Natural killer cell (primary cell): ENCODE results near the gene CEP41. TPM values are rescaled to one million over a fixed set of nuclear protein-coding genes. Genes with fewer than 3 reads are reported as not detected.

Experiments used
- ATAC-seq, 3 donors: fragments of 150-1000 bp in 2 of 3; fragments of 200-7000 bp in 1 of 3; cut with Tn5 transposase; 1 replicate in 1 of 3; 2 replicates in 2 of 3; pipeline ENCODE4 v1.10.0; 2021; ENCODE audit warnings: mild to moderate bottlenecking in 2 of 3, moderate library complexity in 2 of 3
- DNase-seq, 2 donors: peaks; one replicate each; pipeline versions ENCODE4 v3.0.0 to v3.0.0-alpha.2; 2013 to 2021; ENCODE audit warnings: mixed read lengths in 1 of 2
- H3K27ac ChIP-seq: one replicate; pipeline ENCODE4 v1.5.1; 2013; ENCODE audit warnings: mild to moderate bottlenecking, low read length
- H3K27me3 ChIP-seq: one replicate; pipeline ENCODE4 v1.6.1; 2013; ENCODE audit warnings: low read length; ENCODE audit not compliant: control insufficient read depth, insufficient read depth
- H3K36me3 ChIP-seq: one replicate; pipeline ENCODE4 v1.6.1; 2013; ENCODE audit warnings: low read length; ENCODE audit not compliant: control insufficient read depth, insufficient read depth
- H3K4me1 ChIP-seq: one replicate; pipeline ENCODE4 v1.6.1; 2013; ENCODE audit warnings: low read length; ENCODE audit not compliant: control insufficient read depth, insufficient read depth
- H3K4me3 ChIP-seq: one replicate; pipeline ENCODE4 v1.5.1; 2013; ENCODE audit warnings: low read length
- H3K9me3 ChIP-seq: one replicate; pipeline ENCODE4 v1.6.1; 2013; ENCODE audit warnings: low read length; ENCODE audit not compliant: control insufficient read depth, insufficient read depth
- H3K27ac Mint-ChIP-seq, 2 donors: one replicate each; pipeline ENCODE4 v1.8.0; 2022; ENCODE audit warnings: mild to moderate bottlenecking in 2 of 2, mixed read lengths in 2 of 2, moderate library complexity in 1 of 2
- H3K27me3 Mint-ChIP-seq, 2 donors: one replicate each; pipeline ENCODE4 v1.8.0; 2022; ENCODE audit warnings: low read depth in 2 of 2, mixed read lengths in 2 of 2
- H3K36me3 Mint-ChIP-seq: one replicate; pipeline ENCODE4 v1.8.0; 2022; ENCODE audit warnings: mixed read lengths
- H3K4me1 Mint-ChIP-seq, 2 donors: one replicate each; pipeline ENCODE4 v1.8.0; 2022; ENCODE audit warnings: mixed read lengths in 2 of 2
- H3K4me3 Mint-ChIP-seq: one replicate; pipeline ENCODE4 v1.8.0; 2022; ENCODE audit warnings: mild to moderate bottlenecking, moderate library complexity, mixed read lengths
- H3K9me3 Mint-ChIP-seq, 2 donors: one replicate each; pipeline ENCODE4 v1.8.0; 2022; ENCODE audit warnings: mixed read lengths in 2 of 2
- CTCF ChIP-seq: fragments of 200-600 bp; IDR thresholded peaks from one replicate; pipeline ENCODE4 v1.8.0; 2022; ENCODE audit warnings: antibody characterized with exemption
- WGBS: methylation state at CpG from one replicate; pipeline ENCODE4 v1.1.7; 2013; ENCODE audit warnings: missing lambda C conversion rate; ENCODE audit not compliant: insufficient coverage; 5-methylcytosine and 5-hydroxymethylcytosine counted together
- intact Hi-C: fragments of 100-400 bp; cut with micrococcal nuclease; formaldehyde crosslinking; loops from one replicate; pipeline ENCODE4 v1.14.2; 2022
- total RNA-seq, 4 donors: library from RNA; stranded (reverse); fragments of 120-200 nt in 1 of 4; gene quantifications; one replicate each; pipeline versions ENCODE4 v1.2.3 to v1.2.4, GENCODE V29; 2013 to 2022

Gene CEP41
- total RNA-seq, 3 donors from 2014 or later (not counting 1 experiment from before 2014, with no cell fraction given), result 8.7 to 14.2 (median 11.2) TPM

DNA sequence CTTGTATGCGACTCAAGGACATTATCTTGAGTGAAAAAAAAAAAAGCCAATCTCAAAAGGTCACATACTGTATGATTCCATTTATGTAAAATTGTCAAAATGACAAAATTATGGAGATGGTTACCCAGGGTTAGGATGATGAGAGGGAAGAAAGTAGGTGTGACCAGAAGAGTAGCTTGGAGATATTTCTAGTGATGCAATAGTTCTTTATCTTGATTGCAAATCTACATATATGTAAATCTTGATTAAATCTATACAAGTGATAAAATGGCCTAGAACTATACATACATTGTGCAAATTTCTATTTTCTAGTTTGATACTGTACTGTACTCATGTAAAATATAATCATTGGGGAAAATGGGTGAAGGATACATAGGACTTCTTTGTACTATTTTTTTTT lies 4.6 kb downstream of the CEP41 start:
- H3K36me3 ChIP-seq, result no peaks in the 10 kb centered on the region
- no peak overlapping the region for H3K27ac ChIP-seq
- Mint-ChIP-seq H3K4me1 (peaks cover 11 to 17% of the 10 kb centered on the region in 2 donors), H3K27ac (no peak overlapping the region), H3K9me3 (no peaks in the 10 kb centered on the region), H3K36me3 (no peaks in the 10 kb centered on the region), H3K27me3 (no peaks in the 10 kb centered on the region), H3K4me3 (no peak overlapping the region)
- no CpG with 5 or more reads among the region's 1 CpG for WGBS
- H3K4me3 ChIP-seq, result no peak overlapping the region
- H3K27me3 ChIP-seq, result no peaks in the 10 kb centered on the region
- no peak for TF ChIP-seq CTCF
- H3K9me3 ChIP-seq, result no peaks in the 10 kb centered on the region
- peaks cover 10% of the 10 kb centered on the region for H3K4me1 ChIP-seq
- no peak for DNase-seq
- intact Hi-C loops, result no loop called here
- ATAC-seq, result no peak

- H3K4me3 ChIP-seq, result no peak overlapping the region
- ATAC-seq (no peak), DNase-seq (no peak)
- 58% methylated on average over 2 of the region's 2 CpGs for WGBS
- no peak for TF ChIP-seq CTCF
- H3K27ac ChIP-seq, result no peak overlapping the region
- H3K4me1 ChIP-seq, result peaks cover 8% of the 10 kb centered on the region
- Mint-ChIP-seq H3K4me3 (no peak overlapping the region), H3K27me3 (no peaks in the 10 kb centered on the region), H3K27ac (no peak overlapping the region), H3K36me3 (no peaks in the 10 kb centered on the region), H3K4me1 (peaks cover 3 to 8% of the 10 kb centered on the region in 2 donors), H3K9me3 (no peaks in the 10 kb centered on the region)
- intact Hi-C loops, result no loop called here
- H3K36me3 ChIP-seq, result no peaks in the 10 kb centered on the region
- no peaks in the 10 kb centered on the region for H3K27me3 ChIP-seq
- H3K9me3 ChIP-seq, result no peaks in the 10 kb centered on the region
These were observed 5.4 kb downstream of the CEP41 start for GRCh38 chr7:130435311-130435854.

DNA sequence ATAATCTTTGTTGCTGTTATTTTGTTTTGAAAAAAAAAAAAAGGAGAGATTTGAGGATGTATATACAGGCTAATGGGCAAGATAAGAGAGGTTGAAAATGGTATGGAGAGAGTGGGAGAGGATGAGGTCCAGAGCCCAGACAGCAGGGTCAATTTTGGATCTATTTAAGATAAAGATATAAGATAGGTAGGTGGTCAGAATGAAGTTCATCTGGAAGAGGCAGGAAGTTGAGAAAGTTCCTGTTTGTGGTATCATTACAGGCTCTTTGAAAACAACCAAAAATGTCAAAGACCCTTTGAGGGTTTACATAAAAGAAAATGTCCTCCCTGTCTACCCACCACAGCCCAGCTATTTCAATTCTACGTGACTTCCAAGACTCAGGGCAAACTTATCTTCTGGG lies 7.5 kb downstream of the CEP41 start:
- H3K9me3 ChIP-seq, result no peaks in the 10 kb centered on the region
- H3K4me1 Mint-ChIP-seq, result no peaks in the 10 kb centered on the region
- no peaks in the 10 kb centered on the region for H3K9me3 Mint-ChIP-seq
- ATAC-seq, result no peak
- H3K36me3 Mint-ChIP-seq, result no peaks in the 10 kb centered on the region
- no peak overlapping the region for H3K27ac ChIP-seq
- H3K27me3 Mint-ChIP-seq, result no peaks in the 10 kb centered on the region
- no peak overlapping the region for H3K27ac Mint-ChIP-seq
- no peak overlapping the region for H3K4me3 Mint-ChIP-seq
- no peak for TF ChIP-seq CTCF
- intact Hi-C loops, result no loop called here
- no peaks in the 10 kb centered on the region for H3K36me3 ChIP-seq
- H3K4me3 ChIP-seq, result no peak overlapping the region
- no peaks in the 10 kb centered on the region for H3K27me3 ChIP-seq
- no peak for DNase-seq
- peaks cover 4% of the 10 kb centered on the region for H3K4me1 ChIP-seq
- WGBS, result 11% methylated on average over 1 of the region's 1 CpG

- Histone ChIP-seq H3K27me3 (no peaks in the 10 kb centered on the region), H3K4me3 (no peak overlapping the region), H3K9me3 (no peaks in the 10 kb centered on the region), H3K4me1 (peaks cover 4% of the 10 kb centered on the region), H3K27ac (no peak overlapping the region), H3K36me3 (no peaks in the 10 kb centered on the region)
- WGBS, result 96% methylated on average over 3 of the region's 3 CpGs
- intact Hi-C loops, result no loop called here
- Mint-ChIP-seq H3K9me3 (no peaks in the 10 kb centered on the region), H3K27ac (no peak overlapping the region), H3K4me1 (no peaks in the 10 kb centered on the region), H3K4me3 (no peak overlapping the region), H3K27me3 (no peaks in the 10 kb centered on the region), H3K36me3 (no peaks in the 10 kb centered on the region)
- ATAC-seq (no peak), DNase-seq (no peak)
- TF ChIP-seq CTCF, result no peak
These were observed 7.9 kb downstream of the CEP41 start for GRCh38 chr7:130432886-130433285.
